Spinal cord (tissue), 10 donors: ENCODE data around the gene TRIM9. TPM values are rescaled to one million over a fixed set of nuclear protein-coding genes. Genes with fewer than 3 reads are reported as not detected.

Experiments
- DNase-seq, 6 donors: peaks; one replicate each; pipeline versions ENCODE4 v3.0.0 to v3.0.0-alpha.2; 2013 to 2015; ENCODE audit warnings: low spot score in 6 of 6, low read depth in 4 of 6
- H3K27ac ChIP-seq: one replicate; pipeline ENCODE4 v1.5.1; 2013; ENCODE audit warnings: low read depth, low read length, control low read depth
- H3K27me3 ChIP-seq: one replicate; pipeline ENCODE4 v1.6.1; 2013; ENCODE audit warnings: low read length; ENCODE audit not compliant: control insufficient read depth, insufficient read depth
- H3K36me3 ChIP-seq: one replicate; pipeline ENCODE4 v1.6.1; 2013; ENCODE audit warnings: low read length; ENCODE audit not compliant: control insufficient read depth, insufficient read depth
- H3K4me1 ChIP-seq: one replicate; pipeline ENCODE4 v1.6.1; 2013; ENCODE audit warnings: low read length; ENCODE audit not compliant: control insufficient read depth, insufficient read depth
- H3K4me3 ChIP-seq: one replicate; pipeline ENCODE4 v1.5.1; 2013; ENCODE audit warnings: low read depth, low read length, control low read depth
- H3K9me3 ChIP-seq: one replicate; pipeline ENCODE4 v1.6.1; 2013; ENCODE audit warnings: low read length; ENCODE audit not compliant: control insufficient read depth, insufficient read depth
- WGBS: methylation state at CpG from one replicate; pipeline ENCODE4 v1.1.5; 2013; ENCODE audit warnings: missing lambda C conversion rate; ENCODE audit not compliant: insufficient coverage; 5-methylcytosine and 5-hydroxymethylcytosine counted together
- polyA plus RNA-seq, 2 donors: library from polyadenylated mRNA; unstranded; fragments of 120-200 nt; gene quantifications; one replicate each; pipeline ENCODE4 v1.2.1, GENCODE V29; 2013; ENCODE audit not compliant: insufficient read length in 2 of 2
- total RNA-seq, 2 donors: library from RNA; depleted of rRNA in 1 of 2; stranded (reverse); fragments of 120-200 nt in 1 of 2; fragments of >200 nt in 1 of 2; gene quantifications; one replicate each; pipeline versions ENCODE4 v1.2.3 to v1.2.4, GENCODE V29; 2013 to 2014
- donor health status: healthy.

The TRIM9 gene
- total and polyA plus RNA-seq, 4 donors = 28.9 to 122 (median 78.6) TPM

- no peak overlapping the region for H3K4me3 ChIP-seq
- WGBS = 49% methylated on average over 4 of the region's 5 CpGs
- DNase-seq = peak in 1 of 6 donors; percentile 75
- no peak overlapping the region for H3K27ac ChIP-seq
- no peaks in the 10 kb centered on the region for H3K36me3 ChIP-seq
- no peaks in the 10 kb centered on the region for H3K27me3 ChIP-seq
- no peaks in the 10 kb centered on the region for H3K9me3 ChIP-seq
- peaks cover 3% of the 10 kb centered on the region for H3K4me1 ChIP-seq
These were observed 53.0 kb downstream of the TRIM9 start for GRCh38 chr14:51041883-51042282.

- Histone ChIP-seq H3K4me3 (no peak overlapping the region), H3K9me3 (no peaks in the 10 kb centered on the region), H3K27me3 (no peaks in the 10 kb centered on the region), H3K36me3 (no peaks in the 10 kb centered on the region), H3K27ac (no peak overlapping the region), H3K4me1 (peaks cover 3% of the 10 kb centered on the region)
- WGBS = 10% methylated on average over 3 of the region's 5 CpGs
- peak in 3 of 6 donors; percentile 33 to 94 (median 85) for DNase-seq
These were observed 53.8 kb downstream of the TRIM9 start for GRCh38 chr14:51041108-51041531.

GRCh38 chr14:51039252-51039651 lies 55.7 kb downstream of the TRIM9 start:
- WGBS = no CpG with 5 or more reads among the region's 7 CpGs
- no peaks in the 10 kb centered on the region for H3K27me3 ChIP-seq
- peak in 1 of 6 donors; percentile 25 for DNase-seq
- H3K27ac ChIP-seq = no peak overlapping the region
- H3K4me3 ChIP-seq = no peak overlapping the region
- no peaks in the 10 kb centered on the region for H3K9me3 ChIP-seq
- no peaks in the 10 kb centered on the region for H3K36me3 ChIP-seq
- H3K4me1 ChIP-seq = peaks cover 3% of the 10 kb centered on the region

- Histone ChIP-seq H3K4me3 (no peak overlapping the region), H3K27me3 (no peaks in the 10 kb centered on the region), H3K4me1 (no peaks in the 10 kb centered on the region), H3K9me3 (no peaks in the 10 kb centered on the region), H3K36me3 (peaks cover 1% of the 10 kb centered on the region), H3K27ac (no peak overlapping the region)
- WGBS = 78% methylated on average over 4 of the region's 9 CpGs
- no peak for DNase-seq
These were observed 59.2 kb downstream of the TRIM9 start for GRCh38 chr14:51035611-51036192.

- no peak overlapping the region for H3K4me3 ChIP-seq
- 62% methylated on average over 6 of the region's 16 CpGs for WGBS
- peaks cover 5% of the 10 kb centered on the region for H3K36me3 ChIP-seq
- no peak for DNase-seq
- H3K27ac ChIP-seq = peak overlapping the region; percentile 17
- H3K9me3 ChIP-seq = no peaks in the 10 kb centered on the region
- no peaks in the 10 kb centered on the region for H3K27me3 ChIP-seq
- H3K4me1 ChIP-seq = peaks cover 26% of the 10 kb centered on the region
These were observed 65.8 kb downstream of the TRIM9 start for GRCh38 chr14:51028851-51029754.

GRCh38 chr14:51028361-51028760 lies 66.5 kb downstream of the TRIM9 start:
- H3K9me3 ChIP-seq = no peaks in the 10 kb centered on the region
- DNase-seq = peak in 1 of 6 donors; percentile 61
- H3K4me3 ChIP-seq = no peak overlapping the region
- peak overlapping the region; percentile 17 for H3K27ac ChIP-seq
- 40% methylated on average over 4 of the region's 4 CpGs for WGBS
- H3K4me1 ChIP-seq = peaks cover 28% of the 10 kb centered on the region
- no peaks in the 10 kb centered on the region for H3K27me3 ChIP-seq
- H3K36me3 ChIP-seq = peaks cover 5% of the 10 kb centered on the region

- H3K4me3 ChIP-seq = no peak overlapping the region
- no peaks in the 10 kb centered on the region for H3K27me3 ChIP-seq
- H3K27ac ChIP-seq = peak overlapping the region; percentile 85
- peaks cover 11% of the 10 kb centered on the region for H3K36me3 ChIP-seq
- no peak for DNase-seq
- H3K4me1 ChIP-seq = peaks cover 44% of the 10 kb centered on the region
- no peaks in the 10 kb centered on the region for H3K9me3 ChIP-seq
These were observed 70.5 kb downstream of the TRIM9 start for GRCh38 chr14:51024377-51024776.

GRCh38 chr14:51023964-51024363 lies 70.9 kb downstream of the TRIM9 start:
- Histone ChIP-seq H3K4me3 (no peak overlapping the region), H3K36me3 (peaks cover 11% of the 10 kb centered on the region), H3K27me3 (no peaks in the 10 kb centered on the region), H3K4me1 (peaks cover 40% of the 10 kb centered on the region), H3K27ac (peak overlapping the region; percentile 85), H3K9me3 (no peaks in the 10 kb centered on the region)
- DNase-seq = peak in 3 of 6 donors; percentile 75 to 90 (median 89)
- WGBS = 17% methylated on average over 1 of the region's 3 CpGs

- peak in 2 of 6 donors; percentile 29 to 59 for DNase-seq
- Histone ChIP-seq H3K4me3 (no peak overlapping the region), H3K4me1 (peaks cover 38% of the 10 kb centered on the region), H3K27me3 (no peaks in the 10 kb centered on the region), H3K27ac (peak overlapping the region; percentile 85), H3K9me3 (no peaks in the 10 kb centered on the region), H3K36me3 (peaks cover 14% of the 10 kb centered on the region)
- WGBS = 58% methylated on average over 3 of the region's 4 CpGs
These were observed 72.1 kb downstream of the TRIM9 start for GRCh38 chr14:51022769-51023168.
